Neuronal stem cell (in vitro differentiated cells): ENCODE measurements around the gene SEH1L.

ENCODE experiments used
- DNase-seq: peaks from one replicate; pipeline ENCODE4 v3.0.0-alpha.2; 2013; ENCODE audit warnings: low spot score
- H2AFZ ChIP-seq: one replicate; pipeline ENCODE4 v1.6.1; 2013; ENCODE audit warnings: mild to moderate bottlenecking, low read length, inconsistent platforms
- H2AK5ac ChIP-seq: 2 replicates; pipeline ENCODE4 v1.6.1; 2013; ENCODE audit warnings: low read depth, mild to moderate bottlenecking, inconsistent platforms, low read length, moderate library complexity, mixed read lengths
- H2BK120ac ChIP-seq: 2 replicates; pipeline ENCODE4 v1.6.1; 2013; ENCODE audit warnings: low read depth, mild to moderate bottlenecking, inconsistent platforms, low read length, moderate library complexity, mixed read lengths
- H2BK12ac ChIP-seq: one replicate; pipeline ENCODE4 v1.6.1; 2013; ENCODE audit warnings: low read length, inconsistent platforms
- H2BK15ac ChIP-seq: 2 replicates; pipeline ENCODE4 v1.6.1; 2013; ENCODE audit warnings: mild to moderate bottlenecking, low read length, inconsistent platforms, mixed read lengths
- H2BK5ac ChIP-seq: one replicate; pipeline ENCODE4 v1.6.1; 2013; ENCODE audit warnings: inconsistent platforms, mild to moderate bottlenecking, low read length, moderate library complexity
- H3K14ac ChIP-seq: one replicate; pipeline ENCODE4 v1.6.1; 2013; ENCODE audit warnings: low read length, inconsistent platforms
- H3K18ac ChIP-seq: 2 replicates; pipeline ENCODE4 v1.6.1; 2013; ENCODE audit warnings: low read length, inconsistent platforms
- H3K23ac ChIP-seq: 2 replicates; pipeline ENCODE4 v1.6.1; 2013; ENCODE audit warnings: low read depth, mild to moderate bottlenecking, mixed read lengths, low read length, inconsistent platforms; ENCODE audit not compliant: poor library complexity
- H3K27ac ChIP-seq: replicated peaks from 3 replicates; pipeline ENCODE4 v1.5.1; 2013; ENCODE audit warnings: low read length, inconsistent platforms
- H3K27me3 ChIP-seq, 3 experiments: 2 replicates each; pipeline ENCODE4 v1.6.1; 2013; ENCODE audit warnings: low read length in 3 of 3, mild to moderate bottlenecking in 2 of 3, inconsistent platforms in 1 of 3, low read depth in 1 of 3, mixed read lengths in 1 of 3, moderate library complexity in 1 of 3; ENCODE audit not compliant: control insufficient read depth in 3 of 3, insufficient read depth in 3 of 3
- H3K36me3 ChIP-seq, 2 donors: replicated peaks in 1 of 2; 2 replicates each; pipeline ENCODE4 v1.6.1; 2013; ENCODE audit warnings: low read length in 2 of 2; ENCODE audit not compliant: control insufficient read depth in 2 of 2, insufficient read depth in 2 of 2
- H3K4ac ChIP-seq: 2 replicates; pipeline ENCODE4 v1.6.1; 2013; ENCODE audit warnings: inconsistent platforms, mild to moderate bottlenecking, low read length, moderate library complexity
- H3K4me1 ChIP-seq, 2 donors: 1 replicate in 1 of 2; 2 replicates in 1 of 2; pipeline ENCODE4 v1.6.1; 2013; ENCODE audit warnings: low read length in 2 of 2, low read depth in 1 of 2; ENCODE audit not compliant: control insufficient read depth in 2 of 2, insufficient read depth in 1 of 2
- H3K4me2 ChIP-seq: one replicate; pipeline ENCODE4 v1.6.1; 2013; ENCODE audit warnings: mild to moderate bottlenecking, low read length, inconsistent platforms; ENCODE audit not compliant: insufficient read depth, poor library complexity, severe bottlenecking
- H3K4me3 ChIP-seq, 2 donors: 2 replicates each; pipeline ENCODE4 v1.5.1; 2013; ENCODE audit warnings: low read length in 2 of 2, mild to moderate bottlenecking in 2 of 2, inconsistent platforms in 1 of 2, moderate library complexity in 1 of 2
- H3K79me1 ChIP-seq: one replicate; pipeline ENCODE4 v1.6.1; 2013; ENCODE audit warnings: low read depth, mild to moderate bottlenecking, inconsistent platforms, low read length, moderate library complexity
- H3K9ac ChIP-seq: one replicate; pipeline ENCODE4 v1.6.1; 2013; ENCODE audit warnings: mild to moderate bottlenecking, low read depth, low read length, inconsistent platforms; ENCODE audit not compliant: poor library complexity
- H3K9me3 ChIP-seq, 2 donors: replicated peaks in 1 of 2; 2 replicates each; pipeline versions ENCODE3 to v1.6.1; 2013; ENCODE audit warnings: low read length in 2 of 2, mild to moderate bottlenecking in 2 of 2, inconsistent platforms in 1 of 2, low read depth in 1 of 2, mixed read lengths in 1 of 2, moderate library complexity in 1 of 2; ENCODE audit not compliant: control insufficient read depth in 2 of 2, insufficient read depth in 1 of 2
- H4K8ac ChIP-seq: one replicate; pipeline ENCODE4 v1.6.1; 2013; ENCODE audit warnings: low read depth, mild to moderate bottlenecking, inconsistent platforms, low read length, moderate library complexity
- H4K91ac ChIP-seq: one replicate; pipeline ENCODE4 v1.6.1; 2013; ENCODE audit warnings: low read length, low read depth, mild to moderate bottlenecking, inconsistent platforms; ENCODE audit not compliant: poor library complexity
- WGBS, 2 donors: extraction: QIAGEN DNeasy Blood & Tissue Kit; methylation state at CpG; one replicate each; pipeline ENCODE4 v1.1.7; 2013; ENCODE audit warnings: missing lambda C conversion rate in 2 of 2, mixed read lengths in 1 of 2; ENCODE audit not compliant: insufficient read length in 2 of 2, insufficient replicate concordance in 1 of 2; ENCODE audit errors: extremely low coverage in 2 of 2; 5-methylcytosine and 5-hydroxymethylcytosine counted together

Gene SEH1L

GRCh38 chr18:12928206-12928605, 19.6 kb upstream of the SEH1L start:
- Histone ChIP-seq H3K4me3 (no peak overlapping the region), H3K23ac (no peak overlapping the region), H3K9ac (no peak overlapping the region), H4K8ac (no peak overlapping the region), H4K91ac (no peak overlapping the region), H3K18ac (no peak overlapping the region), H3K14ac (no peak overlapping the region), H2BK120ac (no peak overlapping the region), H2BK15ac (no peak overlapping the region), H2BK12ac (no peak overlapping the region), H3K79me1 (no peaks in the 10 kb centered on the region), H2BK5ac (no peak overlapping the region), H3K36me3 (no peaks in the 10 kb centered on the region), H3K27me3 (no peaks in the 10 kb centered on the region), H3K4me1 (peaks cover 0 to 3% of the 10 kb centered on the region in 2 donors), H3K27ac (no peak overlapping the region), H3K4me2 (no peak overlapping the region), H3K9me3 (peaks cover 0 to 1% of the 10 kb centered on the region in 2 donors), H3K4ac (no peak overlapping the region), H2AFZ (no peak overlapping the region), H2AK5ac (no peak overlapping the region)
- WGBS, 2 donors = no CpG with 5 or more reads among the region's 4 CpGs
- no peak for DNase-seq

GRCh38 chr18:12928641-12929040, 19.2 kb upstream of the SEH1L start:
- peaks cover 0 to 7% of the 10 kb centered on the region in 2 donors for H3K4me1 ChIP-seq
- no peak overlapping the region for H2BK5ac ChIP-seq
- H2BK12ac ChIP-seq = no peak overlapping the region
- H3K4ac ChIP-seq = no peak overlapping the region
- no peak overlapping the region for H3K23ac ChIP-seq
- H2AFZ ChIP-seq = no peak overlapping the region
- no peak overlapping the region for H2AK5ac ChIP-seq
- H4K8ac ChIP-seq = no peak overlapping the region
- H3K27ac ChIP-seq = no peak overlapping the region
- H3K4me3 ChIP-seq = no peak overlapping the region
- no peaks in the 10 kb centered on the region for H3K27me3 ChIP-seq
- no peak for DNase-seq
- WGBS, 2 donors = no CpG with 5 or more reads among the region's 5 CpGs
- H3K4me2 ChIP-seq = no peak overlapping the region
- H4K91ac ChIP-seq = no peak overlapping the region
- no peak overlapping the region for H2BK15ac ChIP-seq
- no peaks in the 10 kb centered on the region for H3K79me1 ChIP-seq
- H3K36me3 ChIP-seq = no peaks in the 10 kb centered on the region
- H3K9ac ChIP-seq = no peak overlapping the region
- no peak overlapping the region for H3K18ac ChIP-seq
- no peak overlapping the region for H3K14ac ChIP-seq
- peaks cover 0 to 1% of the 10 kb centered on the region in 2 donors for H3K9me3 ChIP-seq
- H2BK120ac ChIP-seq = no peak overlapping the region

GRCh38 chr18:12929477-12930083, 18.2 kb upstream of the SEH1L start:
- no peak overlapping the region for H3K4me3 ChIP-seq
- no peak overlapping the region for H3K23ac ChIP-seq
- H2AFZ ChIP-seq = peak overlapping the region; percentile 14
- no peak overlapping the region for H3K9ac ChIP-seq
- H3K4me2 ChIP-seq = no peak overlapping the region
- no peak overlapping the region for H3K4ac ChIP-seq
- H2BK12ac ChIP-seq = no peak overlapping the region
- H2AK5ac ChIP-seq = no peak overlapping the region
- WGBS, 2 donors = no CpG with 5 or more reads among the region's 5 CpGs
- H4K8ac ChIP-seq = no peak overlapping the region
- DNase-seq = no peak
- H3K27ac ChIP-seq = no peak overlapping the region
- H2BK120ac ChIP-seq = no peak overlapping the region
- no peaks in the 10 kb centered on the region for H3K79me1 ChIP-seq
- H3K27me3 ChIP-seq = no peaks in the 10 kb centered on the region
- H3K18ac ChIP-seq = no peak overlapping the region
- H3K4me1 ChIP-seq = peaks cover 0 to 7% of the 10 kb centered on the region in 2 donors
- no peak overlapping the region for H2BK5ac ChIP-seq
- H3K14ac ChIP-seq = no peak overlapping the region
- no peak overlapping the region for H4K91ac ChIP-seq
- H2BK15ac ChIP-seq = no peak overlapping the region
- H3K9me3 ChIP-seq = peaks cover 0 to 1% of the 10 kb centered on the region in 2 donors
- no peaks in the 10 kb centered on the region for H3K36me3 ChIP-seq

- no peak overlapping the region for H3K4me2 ChIP-seq
- H4K8ac ChIP-seq = no peak overlapping the region
- H3K4me3 ChIP-seq = no peak overlapping the region
- H3K4me1 ChIP-seq = peaks cover 0 to 7% of the 10 kb centered on the region in 2 donors
- no peak overlapping the region for H3K9ac ChIP-seq
- H2BK120ac ChIP-seq = no peak overlapping the region
- no peak overlapping the region for H2BK15ac ChIP-seq
- H4K91ac ChIP-seq = no peak overlapping the region
- no peak overlapping the region for H3K4ac ChIP-seq
- no peak overlapping the region for H2AK5ac ChIP-seq
- H3K18ac ChIP-seq = no peak overlapping the region
- no peak overlapping the region for H2BK12ac ChIP-seq
- H3K27me3 ChIP-seq = no peaks in the 10 kb centered on the region
- H3K79me1 ChIP-seq = no peaks in the 10 kb centered on the region
- H3K36me3 ChIP-seq = no peaks in the 10 kb centered on the region
- DNase-seq = no peak
- H3K27ac ChIP-seq = no peak overlapping the region
- H3K23ac ChIP-seq = no peak overlapping the region
- H2BK5ac ChIP-seq = no peak overlapping the region
- no peak overlapping the region for H3K14ac ChIP-seq
- whole genome bisulfite sequencing, 2 donors = no CpG with 5 or more reads among the region's 3 CpGs
- H3K9me3 ChIP-seq = peaks cover 0 to 1% of the 10 kb centered on the region in 2 donors
- H2AFZ ChIP-seq = no peak overlapping the region
These were observed 17.4 kb upstream of the SEH1L start for GRCh38 chr18:12930376-12930775.
